Measurements from ENCODE around the gene CDH8.

Gene CDH8, protein sequence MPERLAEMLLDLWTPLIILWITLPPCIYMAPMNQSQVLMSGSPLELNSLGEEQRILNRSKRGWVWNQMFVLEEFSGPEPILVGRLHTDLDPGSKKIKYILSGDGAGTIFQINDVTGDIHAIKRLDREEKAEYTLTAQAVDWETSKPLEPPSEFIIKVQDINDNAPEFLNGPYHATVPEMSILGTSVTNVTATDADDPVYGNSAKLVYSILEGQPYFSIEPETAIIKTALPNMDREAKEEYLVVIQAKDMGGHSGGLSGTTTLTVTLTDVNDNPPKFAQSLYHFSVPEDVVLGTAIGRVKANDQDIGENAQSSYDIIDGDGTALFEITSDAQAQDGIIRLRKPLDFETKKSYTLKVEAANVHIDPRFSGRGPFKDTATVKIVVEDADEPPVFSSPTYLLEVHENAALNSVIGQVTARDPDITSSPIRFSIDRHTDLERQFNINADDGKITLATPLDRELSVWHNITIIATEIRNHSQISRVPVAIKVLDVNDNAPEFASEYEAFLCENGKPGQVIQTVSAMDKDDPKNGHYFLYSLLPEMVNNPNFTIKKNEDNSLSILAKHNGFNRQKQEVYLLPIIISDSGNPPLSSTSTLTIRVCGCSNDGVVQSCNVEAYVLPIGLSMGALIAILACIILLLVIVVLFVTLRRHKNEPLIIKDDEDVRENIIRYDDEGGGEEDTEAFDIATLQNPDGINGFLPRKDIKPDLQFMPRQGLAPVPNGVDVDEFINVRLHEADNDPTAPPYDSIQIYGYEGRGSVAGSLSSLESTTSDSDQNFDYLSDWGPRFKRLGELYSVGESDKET

DNA sequence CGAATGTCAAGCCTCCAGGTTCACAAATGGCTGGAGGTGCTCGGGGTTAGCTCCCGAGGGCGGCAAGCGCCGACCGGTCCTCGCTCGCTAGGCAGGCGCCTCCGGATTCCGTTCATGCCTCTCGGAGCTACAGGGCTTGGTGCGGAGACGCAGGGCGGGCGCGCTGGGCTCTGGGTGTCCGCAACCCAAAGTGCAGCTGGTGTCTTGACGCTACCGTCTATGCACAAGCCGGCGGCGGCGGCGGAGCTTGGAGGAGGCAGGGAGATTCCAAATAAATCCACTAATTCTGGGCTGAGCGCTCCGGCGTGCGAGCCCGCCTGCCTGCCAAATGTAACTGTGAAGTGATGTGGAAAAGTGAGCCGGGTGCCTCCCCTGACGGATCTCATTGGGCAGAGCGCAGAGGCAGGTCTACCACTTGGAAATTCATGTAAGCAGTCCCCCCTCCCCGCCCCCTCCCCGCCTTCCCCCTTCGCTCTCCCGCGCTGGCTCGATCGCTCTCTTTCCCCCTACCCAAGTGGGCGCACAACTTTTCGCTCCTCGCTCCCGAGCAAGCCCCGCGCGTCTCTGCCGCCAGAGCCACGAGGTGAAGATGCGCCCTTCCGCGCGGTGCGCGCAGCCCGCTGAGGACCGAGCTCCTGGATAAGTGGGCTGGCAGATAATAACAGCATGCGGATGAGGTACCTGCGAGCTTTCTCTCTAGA lies at the start of gene CDH8:
Gene CDH8, minus strand, starts transcription at position 338 of the 701 bp plus-strand sequence. CDS start 15,035 bp downstream, outside the sequence.
- no peak for DNase-seq

DNA sequence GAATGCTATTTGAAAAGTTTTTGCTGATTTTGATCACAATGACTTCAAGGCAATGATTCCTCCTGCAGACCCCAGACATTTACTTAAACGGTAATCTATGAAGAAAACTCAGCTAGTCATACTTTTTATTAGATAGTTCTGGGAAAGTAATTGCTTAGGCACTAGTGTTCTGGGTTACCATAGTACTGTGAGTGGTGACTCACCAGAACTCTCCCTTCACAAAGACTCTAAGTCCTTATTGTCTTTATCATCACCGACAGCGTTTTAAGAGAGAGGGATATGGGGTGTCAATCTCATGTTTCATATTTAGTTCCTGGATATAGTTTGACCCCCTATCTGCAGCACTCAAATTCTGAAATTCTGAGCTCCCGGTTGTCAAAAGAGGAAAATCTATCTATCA lies 43.0 kb upstream of the CDH8 start:
- no peak for DNase-seq

DNA sequence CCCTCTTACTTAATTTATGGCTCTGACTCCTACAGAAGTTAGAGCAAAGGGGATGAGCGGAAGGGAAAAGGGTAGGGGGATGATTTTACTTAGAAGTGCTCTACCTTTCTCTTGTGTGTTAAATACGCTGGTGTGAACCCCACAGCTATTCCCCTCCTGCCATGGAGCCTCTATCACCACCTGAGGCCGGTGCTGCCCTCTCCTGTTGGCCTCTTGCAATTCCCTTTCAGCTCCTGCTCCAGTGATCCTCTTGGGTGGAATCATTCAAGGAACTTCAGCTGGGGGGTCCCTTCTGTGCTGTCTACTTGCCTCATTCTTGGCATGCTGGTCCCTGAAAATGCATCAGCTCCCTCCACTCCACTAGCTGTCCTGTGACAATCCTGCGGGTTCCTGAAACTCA lies 41.8 kb upstream of the CDH8 start:
- no peak for DNase-seq

DNA sequence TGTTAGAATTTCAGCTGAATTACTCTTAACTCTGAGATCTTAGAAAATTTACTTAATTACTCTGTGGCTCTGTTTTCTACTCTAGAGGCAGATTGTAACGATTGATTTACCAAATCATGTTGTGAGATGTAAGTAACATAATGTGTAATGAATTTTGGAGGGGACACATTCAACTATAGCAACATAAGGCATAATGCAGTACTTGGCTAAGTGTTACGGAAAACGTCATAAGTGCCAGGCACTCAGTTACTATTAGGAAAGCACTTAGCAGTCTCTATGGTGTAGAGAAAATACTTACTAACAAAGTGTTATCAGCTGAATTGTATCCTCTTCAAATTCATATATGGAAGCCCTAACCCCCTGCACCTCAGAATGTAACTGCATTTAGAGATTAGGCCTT lies 40.6 kb upstream of the CDH8 start:
- DNase-seq = no peak

DNA sequence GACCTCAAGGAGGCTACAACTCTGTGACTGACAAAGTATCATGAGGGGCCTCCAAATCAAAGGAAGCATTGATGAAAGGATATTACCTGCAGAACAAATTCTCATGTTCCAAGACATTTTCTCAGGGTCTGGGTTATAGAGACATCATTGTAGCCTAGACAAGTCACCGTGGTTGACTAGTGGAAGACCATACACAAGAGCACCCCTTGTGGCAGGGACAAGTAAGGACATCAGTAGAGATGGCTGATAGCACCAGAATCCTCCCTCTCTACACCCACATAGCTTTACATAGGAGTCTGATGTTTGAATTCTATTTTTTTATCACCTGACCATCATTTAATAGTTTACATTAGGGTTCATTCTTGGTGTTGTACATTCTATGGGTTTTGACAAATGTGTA lies 32.5 kb upstream of the CDH8 start:
- no peak for DNase-seq

DNA sequence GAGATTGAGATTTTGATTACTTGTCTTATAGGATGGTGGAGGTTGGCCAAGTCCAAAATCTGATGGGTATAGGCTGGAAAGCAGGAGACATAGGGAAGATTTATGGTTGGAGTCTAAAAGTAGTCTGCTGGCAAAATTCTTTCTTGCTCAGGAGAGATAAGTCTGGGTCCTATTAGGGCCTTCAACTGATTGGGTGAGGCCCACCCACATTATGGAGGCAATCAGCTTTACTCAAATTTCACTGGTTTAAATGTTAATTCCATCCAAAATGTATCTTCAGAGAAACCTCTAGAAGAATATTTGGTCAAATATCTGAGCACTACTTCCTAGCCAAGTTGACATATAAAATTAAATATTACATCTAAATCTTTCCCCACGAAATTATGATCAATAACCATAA lies 31.7 kb upstream of the CDH8 start:
- DNase-seq = no peak

DNA sequence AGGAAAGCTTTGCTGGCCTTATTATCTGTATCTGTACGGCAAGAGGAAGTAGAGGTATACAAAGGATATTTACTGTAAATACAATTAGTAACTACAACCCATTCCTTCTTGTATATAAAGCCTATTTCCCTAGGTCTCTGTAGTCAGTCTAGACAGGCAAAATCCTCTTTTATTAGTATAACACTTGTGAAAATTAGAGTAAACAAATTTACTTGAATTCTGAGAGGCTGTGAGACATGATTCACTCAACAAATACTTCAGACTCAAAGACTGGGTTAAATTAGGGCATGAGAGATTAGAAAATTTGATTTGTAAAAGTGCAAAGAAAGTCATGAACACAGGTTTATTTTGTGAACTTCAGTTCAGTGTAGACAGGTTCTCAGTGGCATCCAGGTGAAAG lies 30.9 kb upstream of the CDH8 start:
- DNase-seq = no peak

DNA sequence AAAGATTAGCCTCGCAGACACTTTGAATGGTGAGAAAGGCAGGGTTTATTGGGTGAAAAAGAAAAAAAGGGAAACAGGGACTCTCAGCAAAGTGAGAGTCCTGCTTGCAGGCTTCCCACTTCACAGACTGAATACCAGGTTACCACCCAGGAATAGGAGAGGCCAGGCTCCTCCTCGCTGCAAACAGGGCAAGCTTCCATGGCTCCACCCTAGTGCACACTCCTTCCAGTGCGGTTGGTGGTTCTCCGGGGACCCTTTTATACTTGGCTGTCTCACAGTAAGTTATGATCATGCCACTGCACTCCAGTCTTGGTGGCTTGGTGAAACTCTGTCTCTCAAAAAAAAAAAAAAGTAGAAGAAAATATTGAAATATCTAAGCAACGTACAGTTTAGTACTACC lies 30.5 kb upstream of the CDH8 start:
- no peak for DNase-seq

DNA sequence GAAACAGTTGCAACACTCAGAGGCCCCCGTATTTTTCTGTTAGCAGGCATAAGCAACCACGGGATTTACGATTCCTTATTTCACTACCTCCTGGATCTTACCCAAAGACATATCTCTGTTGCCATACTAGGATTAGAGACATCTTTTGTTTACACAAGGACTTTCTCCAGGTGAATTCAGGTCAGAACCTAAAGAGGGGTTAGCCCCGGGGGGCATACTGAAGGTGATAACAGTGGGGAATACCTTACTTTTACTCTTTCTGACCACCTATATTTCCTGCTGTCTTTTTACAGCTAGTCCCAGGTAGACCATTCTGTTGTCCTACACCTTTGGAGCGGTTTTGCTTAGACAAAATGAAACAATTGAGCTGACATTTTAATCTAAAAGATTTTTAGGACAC lies 27.9 kb upstream of the CDH8 start:
- no peak for DNase-seq

DNA sequence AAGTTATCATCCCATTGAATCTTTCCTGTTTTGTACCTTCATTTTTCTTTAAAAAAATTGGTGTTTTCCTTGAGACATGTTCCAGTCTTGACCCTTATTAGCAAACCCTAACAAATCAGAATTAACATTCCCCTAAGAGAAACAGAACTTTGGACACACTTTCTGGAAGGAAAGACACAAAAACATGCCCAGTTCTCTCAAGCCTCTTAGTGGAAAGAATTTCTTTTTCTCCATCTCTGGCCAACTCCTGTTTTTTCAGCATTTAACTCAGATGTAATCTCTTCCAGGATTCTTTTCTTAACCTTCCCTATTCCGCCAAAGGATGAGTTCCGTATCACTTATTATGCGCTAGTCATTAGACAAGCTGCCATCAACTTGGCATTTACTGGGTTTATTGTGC lies 23.9 kb upstream of the CDH8 start:
- no peak for DNase-seq

DNA sequence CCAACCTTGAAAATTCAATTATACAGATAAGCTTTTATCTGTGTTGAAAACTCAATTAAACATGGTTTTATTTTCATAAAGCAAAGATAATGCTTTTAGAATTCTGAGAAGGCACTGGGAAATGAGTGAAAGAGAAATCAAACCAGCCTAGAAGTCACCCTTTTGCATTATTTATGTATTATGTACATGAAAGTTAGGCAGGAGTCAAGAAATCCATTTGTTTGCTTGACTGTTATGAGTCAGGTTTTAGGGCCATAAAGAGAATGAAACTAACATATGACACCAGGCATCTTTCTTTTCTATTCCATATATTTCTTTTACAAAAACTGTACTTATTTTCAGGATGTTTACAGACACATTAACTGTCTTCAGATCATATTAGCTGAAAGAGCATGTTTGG lies 23.3 kb upstream of the CDH8 start:
- no peak for DNase-seq

DNA sequence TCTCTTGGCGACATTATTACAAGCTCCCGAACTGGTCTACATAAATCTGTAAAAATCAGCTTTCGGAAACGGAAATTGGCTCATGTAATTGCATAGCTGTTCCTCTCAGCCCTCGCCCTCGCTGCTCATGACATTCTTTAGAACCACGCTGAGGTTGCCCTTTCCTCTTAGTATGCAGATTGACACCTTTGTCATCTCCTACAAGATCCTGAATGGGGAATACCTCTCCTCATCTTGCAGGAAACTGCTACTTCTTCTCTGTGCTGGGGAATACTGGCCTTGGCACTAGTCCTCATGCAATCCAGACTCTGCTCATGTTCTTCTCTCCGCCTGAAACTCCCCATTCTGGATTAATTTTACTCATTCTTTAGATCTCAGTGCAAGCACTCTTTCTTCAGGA lies 22.2 kb upstream of the CDH8 start:
- no peak for DNase-seq

DNA sequence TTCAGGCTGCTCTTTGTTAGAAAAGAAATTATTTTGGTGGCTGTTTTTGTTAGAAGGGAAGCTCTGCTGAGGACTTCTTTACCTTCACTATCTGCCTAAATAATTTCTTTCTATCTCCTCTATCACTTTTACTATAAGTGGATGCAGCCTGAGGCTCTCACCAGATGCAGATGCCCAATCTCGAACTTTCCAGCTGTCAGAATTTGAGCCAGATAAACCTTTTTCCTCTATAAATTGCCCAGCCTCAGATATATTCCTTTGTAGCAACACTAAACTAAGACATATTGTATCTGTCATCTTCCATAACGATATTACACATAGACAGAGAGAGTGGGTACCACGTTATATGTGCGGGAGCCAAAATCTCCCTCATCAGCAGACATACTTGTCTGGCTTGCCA lies 15.7 kb upstream of the CDH8 start:
- DNase-seq = no peak

DNA sequence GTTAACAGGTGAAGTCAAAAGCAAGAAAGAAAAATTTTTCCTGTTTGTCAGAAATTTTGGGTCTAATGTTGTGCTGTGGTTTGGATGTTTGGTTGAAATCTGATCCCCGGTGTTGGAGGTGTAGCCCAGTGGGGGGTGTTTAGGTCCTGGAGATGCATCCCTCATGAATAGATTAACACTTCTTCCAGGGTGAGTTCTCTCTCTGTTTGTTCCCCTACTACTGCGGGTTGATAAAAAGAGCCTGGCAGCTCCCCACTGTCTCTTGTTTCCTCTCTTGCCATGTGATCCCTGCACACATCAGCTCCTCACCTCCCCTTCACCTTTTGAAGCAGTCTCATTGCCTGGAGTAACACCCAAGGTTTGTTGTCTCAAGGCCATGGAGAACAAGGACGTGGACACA lies 14.6 kb upstream of the CDH8 start:
- no peak for DNase-seq

DNA sequence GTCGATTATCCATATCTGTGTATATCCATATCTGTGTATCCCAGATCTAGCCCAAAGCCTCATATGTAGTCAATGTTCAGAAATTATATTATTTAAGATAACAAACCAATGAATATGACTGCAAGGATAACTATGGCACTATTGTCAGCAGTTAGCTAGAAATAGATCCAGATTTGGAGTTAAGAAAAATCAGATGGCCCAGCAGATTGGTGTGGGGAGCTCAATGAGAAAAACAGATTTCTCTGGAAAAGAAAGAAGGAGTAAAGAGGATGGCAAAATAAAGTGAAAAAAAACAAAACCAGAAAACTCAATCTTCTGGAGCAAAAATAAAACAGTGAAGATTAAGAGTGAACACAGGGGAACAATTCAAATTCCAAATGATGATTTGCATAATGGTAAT lies 10.6 kb upstream of the CDH8 start:
- no peak for DNase-seq

DNA sequence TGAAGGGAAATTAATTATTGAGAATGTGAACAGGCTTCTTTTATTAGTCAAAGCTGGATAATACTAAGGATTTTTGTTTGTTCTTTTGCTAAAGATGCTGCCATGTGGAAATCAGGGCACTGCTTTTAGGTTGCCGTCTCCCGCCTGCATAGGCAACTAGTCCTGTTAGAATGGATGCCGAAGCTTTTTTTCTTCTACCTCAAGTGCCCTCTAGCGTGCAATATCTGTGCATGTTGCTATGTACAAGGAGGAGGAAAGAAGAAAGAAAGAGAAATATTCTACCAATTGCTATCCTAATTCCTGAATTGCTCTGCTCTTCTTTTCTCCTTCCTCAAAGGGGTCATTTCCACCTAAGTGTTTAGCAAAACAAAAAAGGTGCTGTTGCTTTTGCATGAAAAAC lies 5.2 kb upstream of the CDH8 start:
- DNase-seq = no peak

DNA sequence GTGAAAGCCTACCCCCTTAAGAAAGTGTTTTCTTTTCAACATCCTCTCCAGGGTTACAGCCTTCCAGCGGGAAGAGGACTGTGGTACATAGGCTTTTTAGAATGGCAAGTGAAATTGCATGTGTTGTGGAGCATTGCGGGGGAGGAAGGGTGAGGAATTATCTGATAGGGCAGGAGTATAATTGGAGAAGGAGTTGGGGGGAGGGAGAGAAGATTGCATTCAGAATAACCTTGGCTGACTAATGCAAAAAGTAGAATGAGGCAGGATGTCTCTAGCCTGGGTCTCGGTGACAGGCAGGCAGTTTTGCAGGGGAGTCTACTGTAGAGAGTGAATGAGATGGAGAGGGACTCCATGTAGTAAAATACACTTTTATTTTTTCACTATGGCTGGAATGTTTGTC lies 2.4 kb upstream of the CDH8 start:
- no peak for DNase-seq

DNA sequence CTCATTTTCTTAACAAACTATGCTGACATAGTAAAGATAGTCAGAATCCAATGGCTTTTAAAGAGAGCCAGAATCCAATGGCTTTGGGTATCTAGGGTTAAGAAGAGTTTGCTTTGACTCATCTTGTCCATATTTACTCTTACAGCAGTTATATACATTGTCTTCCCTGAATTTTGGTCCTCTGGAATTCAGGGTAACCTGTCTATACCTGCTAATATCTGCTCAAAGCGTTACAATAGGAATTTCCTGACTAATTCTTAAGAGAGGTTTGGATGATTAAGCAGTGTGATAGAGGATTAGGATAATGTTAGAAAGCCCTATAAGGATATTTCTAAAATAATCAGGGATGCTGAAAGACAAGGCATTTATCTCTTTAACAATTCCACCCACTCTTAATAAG lies 2.0 kb upstream of the CDH8 start:
- no peak for DNase-seq

DNA sequence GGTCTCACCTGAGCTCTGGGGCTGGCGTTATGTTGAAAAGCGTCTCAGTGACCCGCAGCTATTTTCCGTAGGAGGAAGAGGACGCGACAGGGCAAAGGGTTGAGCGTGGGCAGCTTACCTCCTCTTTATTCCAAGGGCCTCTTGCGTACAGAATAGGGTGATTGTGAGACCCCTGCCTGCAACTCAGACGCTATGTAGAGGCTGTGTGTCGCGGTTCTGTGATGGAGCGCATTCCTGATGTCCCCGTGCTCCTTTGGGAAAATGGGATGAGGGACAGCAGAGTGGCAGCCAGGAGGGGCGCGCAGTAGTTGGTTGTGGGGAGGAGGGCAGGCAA lies 531 bp upstream of the CDH8 start:
- DNase-seq = no peak

DNA sequence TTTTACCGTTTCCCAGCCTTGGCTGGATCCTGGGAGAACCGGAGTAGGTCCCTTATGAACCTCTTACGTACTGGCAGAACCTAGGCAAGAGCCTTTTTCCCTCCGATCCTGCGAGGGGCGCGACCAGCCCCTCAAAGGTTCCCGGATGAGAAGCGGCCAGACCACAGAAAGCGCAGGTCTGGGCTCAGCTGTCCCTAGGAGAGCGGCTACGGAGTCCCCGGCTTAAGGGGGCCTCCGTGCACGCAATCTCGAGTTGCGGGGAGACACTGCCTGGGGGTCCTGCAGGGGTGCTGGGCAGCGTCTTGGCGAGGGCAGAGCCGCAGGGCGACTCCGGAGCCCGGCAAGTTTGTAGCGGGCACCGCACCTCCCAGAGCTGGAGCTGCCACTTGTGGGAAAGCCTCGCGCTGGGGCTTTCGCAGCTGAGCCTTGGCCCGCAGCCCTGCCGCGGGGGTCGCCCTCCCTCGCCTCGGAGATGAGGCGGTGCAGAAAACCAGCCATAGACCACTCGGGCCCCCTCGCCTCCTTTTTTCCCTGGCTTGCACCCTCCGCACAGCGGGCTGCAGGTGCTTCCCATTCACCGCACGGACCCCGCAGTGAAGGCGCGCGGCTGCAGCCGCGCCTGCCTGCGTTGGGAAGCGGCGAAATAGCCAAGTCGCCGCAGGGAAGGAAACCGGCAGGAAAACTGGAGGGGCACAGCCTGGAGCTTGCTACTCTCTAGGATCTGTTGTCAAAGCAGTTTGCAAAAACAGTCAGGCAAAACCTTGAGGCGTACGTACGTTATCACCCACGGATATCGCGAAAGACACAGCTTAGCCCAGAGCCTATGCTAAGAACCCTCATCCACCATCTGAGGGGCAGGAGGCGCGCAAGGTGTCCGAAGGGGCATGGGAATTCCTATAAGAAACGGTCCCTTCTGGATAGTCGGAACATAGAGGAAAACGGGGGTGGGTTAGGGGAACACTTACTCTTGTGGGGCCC lies 834 bp downstream of the CDH8 start:
- DNase-seq = no peak

DNA sequence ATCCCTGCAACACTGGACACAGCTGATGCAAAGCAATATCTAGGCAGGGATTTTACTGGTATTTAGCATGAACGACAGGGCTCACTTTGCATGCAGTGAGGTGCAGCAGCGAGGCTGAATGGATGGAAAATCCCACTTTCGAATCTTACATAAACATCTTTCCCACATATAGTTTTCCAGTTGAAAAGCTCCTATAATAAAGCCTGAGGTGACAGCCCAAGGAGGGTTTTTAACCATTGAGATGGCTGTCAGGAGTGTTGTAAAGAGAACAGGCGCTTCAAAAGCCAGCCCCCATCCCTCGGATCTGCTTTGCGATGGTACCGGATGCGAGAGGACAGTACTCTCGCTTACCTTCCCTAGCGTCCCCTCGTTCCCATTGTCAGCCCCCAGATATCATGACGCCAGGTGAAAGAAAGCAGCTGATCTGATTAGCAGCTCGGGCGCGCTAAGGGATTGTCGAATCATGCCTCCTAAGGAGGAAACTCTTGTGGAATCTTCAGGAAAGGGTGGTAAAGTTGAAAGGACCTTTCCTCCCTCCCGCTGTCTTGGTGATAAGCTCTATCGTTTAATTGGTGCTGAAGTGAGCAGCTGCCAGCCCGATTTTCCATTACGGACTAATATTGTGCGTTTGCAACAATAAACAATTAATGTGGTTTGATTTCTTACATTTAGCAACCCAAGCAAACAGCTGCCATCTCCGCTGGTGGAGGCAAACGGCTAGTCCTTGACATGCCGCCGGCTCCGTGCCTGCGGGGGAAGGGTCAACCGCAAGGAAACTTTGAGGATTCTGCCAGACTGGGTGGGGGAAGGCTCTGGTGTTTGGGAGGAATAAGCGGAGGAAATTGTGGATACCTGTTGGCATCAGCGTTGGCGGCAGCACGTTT lies 1.8 kb downstream of the CDH8 start:
- DNase-seq = no peak

DNA sequence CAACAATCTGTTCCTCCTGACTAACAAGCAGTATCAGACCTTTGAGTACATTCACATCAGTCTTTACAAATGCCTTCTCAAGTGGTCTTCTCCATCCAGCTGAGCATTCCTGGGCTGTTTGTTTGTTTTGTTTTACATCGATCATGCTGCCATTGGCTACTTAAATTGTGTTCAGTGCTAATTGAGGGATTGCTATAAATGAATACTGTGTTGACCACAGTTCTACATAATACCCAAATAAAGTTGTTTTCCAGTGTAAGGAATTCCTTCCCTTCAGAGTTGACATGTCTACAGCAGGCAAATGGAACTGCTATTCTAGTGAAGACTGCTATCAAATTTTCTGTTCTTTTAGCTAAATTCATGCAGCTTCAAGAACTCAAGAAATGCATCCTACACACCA lies 3.2 kb downstream of the CDH8 start:
- no peak for DNase-seq
